Measurements from ENCODE around the gene GRIP2.

GRIP2 gene

GRCh38 chr3:14561051-14561960 is 21.2 kb upstream of the GRIP2 start:
- no peak for DNase-seq

- no peak for DNase-seq
Measured at GRCh38 chr3:14560110-14560509, 20.0 kb upstream of the GRIP2 start.

GRCh38 chr3:14558029-14558428 is 17.9 kb upstream of the GRIP2 start:
- no peak for DNase-seq

- no peak for DNase-seq
Measured at GRCh38 chr3:14555835-14556234, 15.7 kb upstream of the GRIP2 start.

GRCh38 chr3:14554715-14555114 is 14.6 kb upstream of the GRIP2 start:
- no peak for DNase-seq

- DNase-seq: no peak
Measured at GRCh38 chr3:14553871-14554270, 13.7 kb upstream of the GRIP2 start.

GRCh38 chr3:14552717-14553116 is 12.6 kb upstream of the GRIP2 start:
- no peak for DNase-seq

GRCh38 chr3:14552041-14552648 is 12.0 kb upstream of the GRIP2 start:
- no peak for DNase-seq

- DNase-seq: peak; percentile 7
Measured at GRCh38 chr3:14550651-14551611, 10.8 kb upstream of the GRIP2 start.

- no peak for DNase-seq
Measured at GRCh38 chr3:14550181-14550580, 10.0 kb upstream of the GRIP2 start.

GRCh38 chr3:14549256-14549919 is 9.2 kb upstream of the GRIP2 start:
- peak; percentile 3 for DNase-seq

GRCh38 chr3:14548321-14548729 is 8.2 kb upstream of the GRIP2 start:
- peak; percentile 51 for DNase-seq

- DNase-seq: no peak
Measured at GRCh38 chr3:14547693-14548092, 7.6 kb upstream of the GRIP2 start.

GRCh38 chr3:14546041-14546440 is 5.9 kb upstream of the GRIP2 start:
- no peak for DNase-seq

- no peak for DNase-seq
Measured at GRCh38 chr3:14545251-14545635, 5.1 kb upstream of the GRIP2 start.

- no peak for DNase-seq
Measured at GRCh38 chr3:14544282-14545250, 4.4 kb upstream of the GRIP2 start.

- no peak for DNase-seq
Measured at GRCh38 chr3:14543446-14543845, 3.3 kb upstream of the GRIP2 start.

GRCh38 chr3:14542656-14543055 is 2.5 kb upstream of the GRIP2 start:
- DNase-seq: no peak

GRCh38 chr3:14541646-14542045 is 1.5 kb upstream of the GRIP2 start:
- no peak for DNase-seq

- no peak for DNase-seq
Measured at GRCh38 chr3:14540821-14541385, 761 bp upstream of the GRIP2 start.

GRCh38 chr3:14539384-14539741 is 779 bp downstream of the GRIP2 start:
- no peak for DNase-seq
